Measurements from ENCODE around the gene NAPSA. TPM values are rescaled to one million over a fixed set of nuclear protein-coding genes. Genes with fewer than 3 reads are reported as not detected.

Gene NAPSA
- total and polyA plus RNA-seq, 10 of the 15 experiments (the other 5 are each of a cell fraction or from before 2014, with no cell fraction given), result 6.7 to 45.4 (median 17.1) TPM

- ChIA-PET SMC1A (ENCODE audit: uncharacterized antibody, unreplicated experiment) (no interaction called here), CTCF (interaction anchor here (0.9 kb wide), 1 partner anchor 176 kb away, joined by 3 read pairs; no protein-coding TSS in a partner anchor), RAD21 (ENCODE audit: unreplicated experiment) (no interaction called here), POLR2A (no interaction called here)
- H3K4me3 ChIP-seq, result no peak overlapping the region
- H3K9ac ChIP-seq (ENCODE audit: control insufficient read depth, insufficient read depth, low read length), result no peak overlapping the region
- intact Hi-C loops (cut with micrococcal nuclease; ENCODE audit: unreplicated experiment) (no loop called here), in situ Hi-C loops (cut with MboI) (no loop called here)
- BruUV-seq (replicated peaks), result no TSS peak
- TF ChIP-seq SMAD5 (IDR thresholded peaks at IDR 0.05; ENCODE audit: low read depth) (no peak), BHLHE40 (IDR thresholded peaks at IDR 0.05; ENCODE audit: borderline replicate concordance in 1 of 2, low read depth in 2 of 2, low read length in 1 of 2) (no peak), ATF3 (IDR thresholded peaks at IDR 0.05; ENCODE audit: borderline replicate concordance, extremely low read depth, low read depth, low read length) (no peak), HDAC2 (IDR thresholded peaks at IDR 0.05) (no peak), POU2F2 (IDR thresholded peaks at IDR 0.05; ENCODE audit: borderline replicate concordance, low read depth, low read length) (no peak), FOXK2 (IDR thresholded peaks at IDR 0.05) (no peak), JUNB (IDR thresholded peaks at IDR 0.05) (no peak), ZNF274 (IDR thresholded peaks at IDR 0.05; ENCODE audit: insufficient read depth, insufficient read length) (no peak), BMI1 (IDR thresholded peaks at IDR 0.05; ENCODE audit: borderline replicate concordance) (no peak), SIX5 (IDR thresholded peaks at IDR 0.05; ENCODE audit: low read depth, low read length, severe bottlenecking) (no peak), ZSCAN29 (IDR thresholded peaks at IDR 0.05) (no peak)
- TF ChIP-seq, protein P1, sequence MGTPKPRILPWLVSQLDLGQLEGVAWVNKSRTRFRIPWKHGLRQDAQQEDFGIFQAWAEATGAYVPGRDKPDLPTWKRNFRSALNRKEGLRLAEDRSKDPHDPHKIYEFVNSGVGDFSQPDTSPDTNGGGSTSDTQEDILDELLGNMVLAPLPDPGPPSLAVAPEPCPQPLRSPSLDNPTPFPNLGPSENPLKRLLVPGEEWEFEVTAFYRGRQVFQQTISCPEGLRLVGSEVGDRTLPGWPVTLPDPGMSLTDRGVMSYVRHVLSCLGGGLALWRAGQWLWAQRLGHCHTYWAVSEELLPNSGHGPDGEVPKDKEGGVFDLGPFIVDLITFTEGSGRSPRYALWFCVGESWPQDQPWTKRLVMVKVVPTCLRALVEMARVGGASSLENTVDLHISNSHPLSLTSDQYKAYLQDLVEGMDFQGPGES (IDR thresholded peaks at IDR 0.05), result no peak
- H3K4me1 ChIP-seq (ENCODE audit: control insufficient read depth, insufficient read depth, low read length), result peaks cover 4% of the 10 kb centered on the region; the same call in 1 of the 2 replicates
- ATAC-seq (no peak), DNase-seq (ENCODE audit: low read depth, low spot score) (no peak), FAIRE-seq (no peak)
- no peak overlapping the region for H3K27ac ChIP-seq (ENCODE audit: control insufficient read depth, insufficient read depth)
- 11% methylated on average over 21 of the region's 42 CpGs for WGBS (ENCODE audit: insufficient coverage, insufficient replicate concordance, low lambda C conversion rate, missing lambda C conversion rate)
- H3K4me2 ChIP-seq (ENCODE audit: control insufficient read depth, insufficient read depth), result no peak overlapping the region
- no peaks in the 10 kb centered on the region for H3K79me2 ChIP-seq (ENCODE audit: control insufficient read depth, insufficient read depth, low read length)
- no peaks in the 10 kb centered on the region for H3K36me3 ChIP-seq (ENCODE audit: control insufficient read depth in 2 of 2, insufficient read depth in 2 of 2, low read length in 1 of 2)
- no peak overlapping the region for H2AFZ ChIP-seq (ENCODE audit: control insufficient read depth, low read depth, low read length)
- no peaks in the 10 kb centered on the region for H3K9me3 ChIP-seq (replicated peaks; ENCODE audit: control insufficient read depth, insufficient read depth, low read length)
- no peaks in the 10 kb centered on the region for H4K20me1 ChIP-seq (ENCODE audit: control insufficient read depth, insufficient read depth)
- peaks cover 11 to 12% of the 10 kb centered on the region in 2 experiments for H3K27me3 ChIP-seq (replicated peaks in 1 of 2; ENCODE audit: control insufficient read depth in 2 of 2, insufficient read depth in 2 of 2, low read length in 1 of 2)
Observed at GRCh38 chr19:50311723-50312635, 53.5 kb downstream of the NAPSA start.

Measured in GM12878 (cell line).